Spleen (tissue), 11 donors: ENCODE data around the gene ARMH2. TPM values are rescaled to one million over a fixed set of nuclear protein-coding genes. Genes with fewer than 3 reads are reported as not detected.
A peak's percentile ranks its signal among the peaks of the same experiment; 100 is the strongest.
"Not testable (repeated sequence)": the region's sequence is repeated elsewhere in the genome, so short reads cannot be mapped to it uniquely, and the experiment has no call there.

Experiments used
- DNase-seq: peaks from one replicate; pipeline ENCODE4 v3.0.0-alpha.2; 2020
- H3K27ac ChIP-seq, 8 donors: fragments of 200-600 bp; sonication (generic) in 7 of 8; 1 replicate in 4 of 8; 2 replicates in 4 of 8; pipeline versions ENCODE4 v1.5.0 to v1.8.0; 2016 to 2021; ENCODE audit warnings: inconsistent platforms in 4 of 8, mild to moderate bottlenecking in 4 of 8, moderate library complexity in 1 of 8
- H3K27me3 ChIP-seq, 7 donors: fragments of 200-600 bp; sonication (generic) in 6 of 7; replicated peaks in 1 of 7; 1 replicate in 4 of 7; 2 replicates in 3 of 7; pipeline versions ENCODE4 v1.5.0 to v1.8.0; 2016 to 2021; ENCODE audit warnings: inconsistent platforms in 3 of 7, mild to moderate bottlenecking in 1 of 7
- H3K36me3 ChIP-seq, 6 donors: fragments of 200-600 bp; sonication (generic) in 5 of 6; 1 replicate in 4 of 6; 2 replicates in 2 of 6; pipeline versions ENCODE4 v1.5.0 to v1.8.0; 2016 to 2021; ENCODE audit warnings: inconsistent platforms in 2 of 6
- H3K4me1 ChIP-seq, 6 donors: fragments of 200-600 bp; sonication (generic) in 5 of 6; 1 replicate in 3 of 6; 2 replicates in 3 of 6; pipeline versions ENCODE4 v1.5.0 to v1.8.0; 2016 to 2021; ENCODE audit warnings: inconsistent platforms in 3 of 6
- H3K4me3 ChIP-seq, 8 donors: fragments of 200-600 bp; sonication (generic) in 7 of 8; 1 replicate in 4 of 8; 2 replicates in 4 of 8; pipeline versions ENCODE4 v1.5.0 to v1.8.0; 2016 to 2021; ENCODE audit warnings: inconsistent platforms in 4 of 8, mild to moderate bottlenecking in 4 of 8, moderate library complexity in 2 of 8
- H3K9me3 ChIP-seq, 8 donors: fragments of 200-600 bp; sonication (generic) in 7 of 8; 1 replicate in 4 of 8; 2 replicates in 4 of 8; pipeline versions ENCODE4 v1.5.0 to v1.8.0; 2016 to 2021; ENCODE audit warnings: inconsistent platforms in 4 of 8
- CTCF ChIP-seq, 11 experiments: fragments of 200-600 bp in 7 of 11; fragments of 450-650 bp in 4 of 11; sonication (generic) in 4 of 11; IDR thresholded peaks in 8 of 11; conservative IDR thresholded peaks in 3 of 11; 1 replicate in 7 of 11; 2 replicates in 4 of 11; pipeline versions ENCODE4 v1.4.0 to v1.8.0; 2016 to 2021; ENCODE audit warnings: antibody characterized with exemption in 11 of 11, inconsistent platforms in 4 of 11, mild to moderate bottlenecking in 1 of 11
- POLR2A ChIP-seq, 3 donors: fragments of 450-650 bp; IDR thresholded peaks; one replicate each; pipeline ENCODE4 v1.5.1; 2017; ENCODE audit warnings: antibody characterized with exemption in 3 of 3, mild to moderate bottlenecking in 1 of 3
- POLR2AphosphoS5 ChIP-seq, 3 donors: sonication (generic); formaldehyde crosslinking; IDR thresholded peaks; one replicate each; pipeline ENCODE4 v1.5.1; 2017; ENCODE audit warnings: antibody characterized with exemption in 3 of 3
- WGBS, 5 donors: extraction: QIAGEN DNeasy Blood & Tissue Kit in 3 of 5; methylation state at CpG; one replicate each; pipeline versions ENCODE4 v1.1.5 to v1.1.7; 2013 to 2018; 5-methylcytosine and 5-hydroxymethylcytosine counted together
- intact Hi-C: fragments of 100-400 bp; cut with DNase I; formaldehyde crosslinking; loops from one replicate; pipeline ENCODE4 v1.15.0; 2023; ENCODE audit warnings: low total_unique reads
- polyA plus RNA-seq, 3 donors: library from polyadenylated mRNA; stranded (reverse); fragments of 200-250 nt; gene quantifications; one replicate each; pipeline ENCODE4 v1.2.1, GENCODE V29; 2013
- total RNA-seq, 7 donors: library from RNA; depleted of rRNA in 3 of 7; stranded (reverse); fragments of >200 nt in 3 of 7; fragmentation: NEBNext Ultra II Directional in 4 of 7; extraction: Animal tissue kit (Norgen Biotek cat#: 25700) in 4 of 7; gene quantifications; one replicate each; pipeline versions ENCODE4 v1.1.0 to v1.2.1, GENCODE V29; 2016 to 2021
- donor health status: healthy with polysubstance abuse.
- donor health status: DM: no; HTN: no; CAD: no; lungs with moderate emphysema.
- donor health status: DM: no; HTN: no; CAD: no.
- donor health status: Bipolar disorder and iron deficiency.
- donor health status: healthy.
- donor health status: DM: no; HTN: no; CAD: no.
- donor health status: DM: yes; HTN: yes; CAD: no.

ARMH2 gene
- total and polyA plus RNA-seq, 10 donors: 0.35 to 3.0 (median 1.2) TPM; not detected in 4

GRCh38 chr6:24768361-24768760, 30.4 kb downstream of the ARMH2 start:
- Histone ChIP-seq H3K4me1 (peaks cover 0 to 8% (median 1%) of the 10 kb centered on the region in 6 donors), H3K4me3 (no peak overlapping the region), H3K9me3 (no peaks in the 10 kb centered on the region), H3K27ac (no peak overlapping the region), H3K36me3 (no peaks in the 10 kb centered on the region), H3K27me3 (no peaks in the 10 kb centered on the region)
- WGBS, 5 donors: 92 to 97% (median 94%) methylated on average over 5 of the region's 5 CpGs
- TF ChIP-seq POLR2A (IDR thresholded peaks at IDR 0.05) (no peak), POLR2AphosphoS5 (IDR thresholded peaks at IDR 0.05) (no peak), CTCF (IDR thresholded peaks at IDR 0.05 in 8 of 11, conservative IDR thresholded peaks at IDR 0.05 in 3 of 11) (no peak)
- DNase-seq: no peak
- intact Hi-C loops: loop anchor here (5.0 kb wide), 1 partner anchor 186 kb away; no protein-coding TSS in a partner anchor

GRCh38 chr6:24766680-24767462, 31.8 kb downstream of the ARMH2 start:
- Histone ChIP-seq H3K27me3 (no peaks in the 10 kb centered on the region), H3K4me1 (peaks cover 0 to 8% (median 1%) of the 10 kb centered on the region in 6 donors), H3K36me3 (no peaks in the 10 kb centered on the region), H3K27ac (peak overlapping the region in 1 of 8 donors; percentile 13), H3K4me3 (no peak overlapping the region), H3K9me3 (no peaks in the 10 kb centered on the region)
- WGBS, 5 donors: 52 to 61% (median 53%) methylated on average over 9 of the region's 9 CpGs
- no peak for TF ChIP-seq POLR2AphosphoS5 (IDR thresholded peaks at IDR 0.05)
- peak in 9 of 11 experiments; percentile 20 to 66 (median 54) for TF ChIP-seq CTCF (IDR thresholded peaks at IDR 0.05 in 8 of 11, conservative IDR thresholded peaks at IDR 0.05 in 3 of 11)
- intact Hi-C loops: loop anchor here (5.0 kb wide), 1 partner anchor 185 kb away; no protein-coding TSS in a partner anchor
- no peak for DNase-seq

- 93 to 97% (median 95%) methylated on average over 7 to 25 of the region's 26 CpGs for WGBS, 5 donors
- DNase-seq: not testable (repeated sequence)
- intact Hi-C loops: loop anchor here (5.0 kb wide), 1 partner anchor 184 kb away; no protein-coding TSS in a partner anchor
Measured at GRCh38 chr6:24765968-24766367, 32.7 kb downstream of the ARMH2 start.

GRCh38 chr6:24764833-24765828, 33.6 kb downstream of the ARMH2 start:
- 78 to 89% (median 86%) methylated on average over 20 of the region's 20 CpGs for WGBS, 5 donors
- intact Hi-C loops: loop anchor here (5.0 kb wide), 1 partner anchor 183 kb away; no protein-coding TSS in a partner anchor

More at GRCh38 chr6:24765968-24766367, 32.7 kb downstream of the ARMH2 start:
- H3K27me3 ChIP-seq, H3K4me1 ChIP-seq, H3K9me3 ChIP-seq, H3K4me3 ChIP-seq, H3K27ac ChIP-seq, H3K36me3 ChIP-seq: not testable (repeated sequence)

More at GRCh38 chr6:24764833-24765828, 33.6 kb downstream of the ARMH2 start:
- H3K36me3 ChIP-seq, H3K27me3 ChIP-seq, DNase-seq, H3K9me3 ChIP-seq, H3K4me3 ChIP-seq, H3K27ac ChIP-seq, H3K4me1 ChIP-seq: not testable (repeated sequence)
